Vagina (tissue), 2 donors: ENCODE data around the gene SYNPR.

Source experiments
- POLR2A ChIP-seq, 2 donors: fragments of 450-650 bp; IDR thresholded peaks; one replicate each; pipeline ENCODE4 v1.6.1; 2017; ENCODE audit warnings: antibody characterized with exemption in 2 of 2, mild to moderate bottlenecking in 2 of 2, moderate library complexity in 2 of 2
- TF ChIP-seq, protein P1 (sequence below), 3 experiments: fragments of 450-650 bp in 2 of 3; fragments of 200-600 bp in 1 of 3; sonication (generic) in 1 of 3; IDR thresholded peaks; one replicate each; pipeline ENCODE4 v1.5.1; 2017 to 2019; ENCODE audit warnings: antibody characterized with exemption in 3 of 3, mild to moderate bottlenecking in 2 of 3, moderate library complexity in 2 of 3

DNA sequence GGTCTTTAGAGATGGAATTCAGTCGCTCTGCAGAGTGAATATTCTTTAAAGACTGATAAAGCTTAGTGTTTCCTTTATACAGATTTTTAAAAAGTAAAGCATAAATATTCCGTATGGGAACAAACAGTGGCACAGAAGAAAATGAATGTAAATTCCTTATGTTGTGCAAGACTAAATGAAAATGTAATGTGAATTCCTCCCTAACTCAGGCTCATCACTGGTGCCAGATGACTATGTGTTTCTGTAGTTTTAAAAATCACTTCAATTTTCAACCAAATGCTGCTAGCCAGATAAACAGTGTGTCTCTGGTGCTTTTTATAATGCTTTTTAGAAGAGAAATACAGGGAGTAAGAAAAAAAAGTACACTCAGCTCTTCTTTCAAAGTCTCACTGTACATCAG, 219.5 kb downstream of the SYNPR start:
- TF ChIP-seq, protein P1, sequence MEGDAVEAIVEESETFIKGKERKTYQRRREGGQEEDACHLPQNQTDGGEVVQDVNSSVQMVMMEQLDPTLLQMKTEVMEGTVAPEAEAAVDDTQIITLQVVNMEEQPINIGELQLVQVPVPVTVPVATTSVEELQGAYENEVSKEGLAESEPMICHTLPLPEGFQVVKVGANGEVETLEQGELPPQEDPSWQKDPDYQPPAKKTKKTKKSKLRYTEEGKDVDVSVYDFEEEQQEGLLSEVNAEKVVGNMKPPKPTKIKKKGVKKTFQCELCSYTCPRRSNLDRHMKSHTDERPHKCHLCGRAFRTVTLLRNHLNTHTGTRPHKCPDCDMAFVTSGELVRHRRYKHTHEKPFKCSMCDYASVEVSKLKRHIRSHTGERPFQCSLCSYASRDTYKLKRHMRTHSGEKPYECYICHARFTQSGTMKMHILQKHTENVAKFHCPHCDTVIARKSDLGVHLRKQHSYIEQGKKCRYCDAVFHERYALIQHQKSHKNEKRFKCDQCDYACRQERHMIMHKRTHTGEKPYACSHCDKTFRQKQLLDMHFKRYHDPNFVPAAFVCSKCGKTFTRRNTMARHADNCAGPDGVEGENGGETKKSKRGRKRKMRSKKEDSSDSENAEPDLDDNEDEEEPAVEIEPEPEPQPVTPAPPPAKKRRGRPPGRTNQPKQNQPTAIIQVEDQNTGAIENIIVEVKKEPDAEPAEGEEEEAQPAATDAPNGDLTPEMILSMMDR (IDR thresholded peaks at IDR 0.05) = no peak
- no peak for TF ChIP-seq POLR2A (IDR thresholded peaks at IDR 0.05)
